Upper lobe of left lung (tissue), 6 donors: ENCODE data around the gene DDX59. TPM values are rescaled to one million over a fixed set of nuclear protein-coding genes. Genes with fewer than 3 reads are reported as not detected.

Experiments used
- ATAC-seq, 2 donors: fragments of 200-7000 bp; cut with Tn5 transposase; one replicate each; pipeline ENCODE4 v1.9.1; 2022; ENCODE audit warnings: mild to moderate bottlenecking in 2 of 2, moderate library complexity in 2 of 2; ENCODE audit not compliant: low FRiP score in 2 of 2
- DNase-seq, 2 donors: peaks; one replicate each; pipeline ENCODE4 v3.0.0-alpha.2; 2019 to 2020
- H3K27ac ChIP-seq, 4 donors: fragments of 200-600 bp; sonication (generic); one replicate each; pipeline ENCODE4 v1.5.1; 2016 to 2019
- H3K27me3 ChIP-seq, 4 donors: fragments of 200-600 bp; sonication (generic); one replicate each; pipeline ENCODE4 v1.5.1; 2017 to 2019
- H3K36me3 ChIP-seq, 4 donors: fragments of 200-600 bp; sonication (generic); one replicate each; pipeline ENCODE4 v1.5.1; 2016 to 2019
- H3K4me1 ChIP-seq, 4 donors: fragments of 200-600 bp; sonication (generic); one replicate each; pipeline ENCODE4 v1.5.1; 2018 to 2019
- H3K4me3 ChIP-seq, 4 donors: fragments of 200-600 bp; sonication (generic); one replicate each; pipeline ENCODE4 v1.5.1; 2017 to 2019; ENCODE audit warnings: mild to moderate bottlenecking in 2 of 4, moderate library complexity in 1 of 4
- H3K9me3 ChIP-seq, 4 donors: fragments of 200-600 bp; sonication (generic); one replicate each; pipeline ENCODE4 v1.5.1; 2018 to 2019
- CTCF ChIP-seq, 6 experiments: fragments of 450-650 bp in 4 of 6; fragments of 200-600 bp in 2 of 6; sonication (generic) in 2 of 6; IDR thresholded peaks; one replicate each; pipeline ENCODE4 v1.5.1; 2016 to 2019; ENCODE audit warnings: antibody characterized with exemption in 6 of 6
- EP300 ChIP-seq, 4 donors: sonication (generic); formaldehyde crosslinking; IDR thresholded peaks; one replicate each; pipeline ENCODE4 v1.5.1; 2017; ENCODE audit warnings: antibody characterized with exemption in 4 of 4, control low read depth in 2 of 4
- POLR2A ChIP-seq, 4 donors: fragments of 450-650 bp; IDR thresholded peaks; one replicate each; pipeline ENCODE4 v1.5.1; 2016 to 2017; ENCODE audit warnings: antibody characterized with exemption in 4 of 4, mild to moderate bottlenecking in 2 of 4
- POLR2AphosphoS5 ChIP-seq, 2 donors: sonication (generic); formaldehyde crosslinking; IDR thresholded peaks; one replicate each; pipeline ENCODE4 v1.5.1; 2017; ENCODE audit warnings: antibody characterized with exemption in 2 of 2
- WGBS, 2 donors: methylation state at CpG; one replicate each; pipeline ENCODE4 v1.1.5; 2017 to 2018; 5-methylcytosine and 5-hydroxymethylcytosine counted together
- total RNA-seq, 6 donors: library from RNA; depleted of rRNA in 4 of 6; stranded (reverse); fragments of >200 nt in 4 of 6; gene quantifications; one replicate each; pipeline versions ENCODE4 v1.1.0 to v1.2.1, GENCODE V29; 2016 to 2021
- donor health status: DM: no; HTN: no; CAD: no; lungs with moderate emphysema.
- donor health status: DM: no; HTN: yes; CAD: no; lungs with severe emphysema.

The DDX59 gene
- total RNA-seq, 6 donors from 2014 or later = 18.4 to 35.6 (median 22.5) TPM

DNA sequence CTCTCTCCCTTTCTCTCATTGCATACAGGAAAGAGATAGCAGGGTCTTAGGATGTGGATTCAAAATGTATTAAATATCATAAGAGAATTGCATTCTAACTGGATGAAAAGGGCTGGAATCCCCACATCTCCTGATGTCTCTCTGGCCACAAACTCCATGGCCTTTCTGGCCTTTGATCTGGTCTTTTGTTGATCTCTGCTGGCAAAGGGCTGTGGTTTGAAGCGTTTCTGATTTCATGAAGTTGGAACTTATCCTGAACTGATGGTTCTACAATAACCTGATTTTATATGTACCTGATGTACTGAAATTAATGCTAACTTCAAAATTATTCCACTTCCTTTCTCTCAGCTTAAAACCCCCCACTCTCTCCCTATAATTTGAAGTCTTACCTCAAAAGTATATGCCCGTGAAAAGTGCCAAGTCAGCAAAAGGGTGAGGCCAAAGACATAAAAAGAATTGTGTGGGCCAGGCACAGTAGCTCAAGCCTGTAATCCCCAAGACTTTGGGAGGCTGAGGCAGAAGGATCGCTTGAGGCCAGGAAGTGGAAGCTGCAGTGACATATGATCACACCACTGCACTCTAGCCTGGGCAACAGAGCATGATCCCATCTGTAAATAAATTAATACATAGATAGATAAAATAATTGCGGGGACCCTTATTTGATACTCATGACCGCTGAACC is 42.7 kb downstream of the DDX59 start:
- ATAC-seq (no peak), DNase-seq (no peak)
- 73 to 79% methylated on average over 5 of the region's 5 CpGs for WGBS, 2 donors
- Histone ChIP-seq H3K36me3 (no peaks in the 10 kb centered on the region), H3K4me3 (no peak overlapping the region), H3K27ac (no peak overlapping the region), H3K27me3 (no peaks in the 10 kb centered on the region), H3K9me3 (no peaks in the 10 kb centered on the region), H3K4me1 (no peaks in the 10 kb centered on the region)
- TF ChIP-seq POLR2A (IDR thresholded peaks at IDR 0.05) = no peak
- TF ChIP-seq EP300 (IDR thresholded peaks at IDR 0.05) = no peak
- TF ChIP-seq POLR2AphosphoS5 (IDR thresholded peaks at IDR 0.05) = no peak
- TF ChIP-seq CTCF (IDR thresholded peaks at IDR 0.05) = no peak

DNA sequence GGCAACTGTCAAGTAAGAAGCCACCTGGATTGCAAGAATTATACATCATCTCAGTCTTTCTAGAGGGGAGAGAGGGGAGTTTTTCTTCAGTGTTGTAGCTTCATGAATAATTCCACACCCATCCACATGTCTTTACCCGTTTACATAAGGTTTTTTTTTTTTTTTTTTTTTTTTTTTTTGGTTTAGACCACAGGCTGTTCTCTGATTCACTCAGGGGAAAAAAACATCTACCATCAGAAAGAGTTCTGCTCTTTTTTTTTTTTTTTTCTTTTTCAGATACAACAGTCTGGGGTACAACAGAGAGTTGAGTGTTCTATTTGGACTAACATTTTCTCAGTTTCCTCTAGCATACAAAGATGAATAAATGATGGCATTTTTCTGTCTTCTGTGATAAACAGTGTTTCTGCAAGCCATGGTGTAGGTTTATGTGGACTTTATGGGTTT is 44.3 kb downstream of the DDX59 start:
- DNase-seq (no peak), ATAC-seq (no peak)
- H3K4me1 ChIP-seq = peaks cover under 1 to 10% (median 6%) of the 10 kb centered on the region in 4 donors
- H3K9me3 ChIP-seq = no peaks in the 10 kb centered on the region
- no peak for TF ChIP-seq CTCF (IDR thresholded peaks at IDR 0.05)
- no peak for TF ChIP-seq EP300 (IDR thresholded peaks at IDR 0.05)
- no peak for TF ChIP-seq POLR2AphosphoS5 (IDR thresholded peaks at IDR 0.05)
- no peak for TF ChIP-seq POLR2A (IDR thresholded peaks at IDR 0.05)
- WGBS, 2 donors = 6 to 31% methylated on average over 1 of the region's 1 CpG
- H3K4me3 ChIP-seq = no peak overlapping the region
- H3K27me3 ChIP-seq = no peaks in the 10 kb centered on the region
- H3K36me3 ChIP-seq = no peaks in the 10 kb centered on the region
- no peak overlapping the region for H3K27ac ChIP-seq

DNA sequence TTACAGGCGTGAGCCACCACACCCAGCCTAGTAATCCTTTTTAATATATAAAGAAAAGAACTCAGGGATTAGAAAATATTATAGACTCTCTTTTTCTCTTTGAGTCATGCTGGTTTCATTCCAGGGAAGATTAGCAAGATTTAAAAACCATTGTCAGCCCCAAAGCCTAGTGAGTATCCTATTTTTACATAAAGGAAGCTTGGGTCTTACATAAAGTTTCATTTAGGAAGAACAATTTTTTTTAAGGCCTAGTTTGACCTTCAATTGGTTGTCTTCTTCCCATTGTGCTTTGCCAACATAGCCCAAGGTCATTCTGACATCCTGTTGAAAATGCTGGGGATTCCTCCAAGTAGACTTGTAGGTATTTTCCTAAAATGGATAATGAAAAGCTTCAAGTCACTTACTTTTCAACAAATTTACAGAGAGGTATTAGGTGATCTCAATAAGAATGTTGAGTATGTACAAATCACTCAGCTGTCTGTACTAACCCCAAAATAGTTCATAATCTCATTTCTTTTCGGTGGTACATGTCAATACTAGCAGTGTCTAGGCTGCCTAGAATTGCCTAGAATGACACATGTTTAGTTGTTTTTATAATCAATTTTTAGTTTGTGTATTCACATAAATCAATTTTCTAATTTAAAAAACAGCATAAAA is 44.9 kb downstream of the DDX59 start:
- Histone ChIP-seq H3K4me1 (peaks cover 4 to 14% (median 10%) of the 10 kb centered on the region in 4 donors), H3K4me3 (no peak overlapping the region), H3K27me3 (no peaks in the 10 kb centered on the region), H3K27ac (no peak overlapping the region), H3K9me3 (no peaks in the 10 kb centered on the region), H3K36me3 (no peaks in the 10 kb centered on the region)
- DNase-seq (no peak), ATAC-seq (no peak)
- WGBS, 2 donors = 86 to 91% methylated on average over 2 of the region's 2 CpGs
- TF ChIP-seq CTCF (IDR thresholded peaks at IDR 0.05) (no peak), POLR2AphosphoS5 (IDR thresholded peaks at IDR 0.05) (no peak), EP300 (IDR thresholded peaks at IDR 0.05) (no peak), POLR2A (IDR thresholded peaks at IDR 0.05) (no peak)

- H3K9me3 ChIP-seq = no peaks in the 10 kb centered on the region
- TF ChIP-seq CTCF (IDR thresholded peaks at IDR 0.05) = no peak
- peak in 1 of 4 donors; percentile 22 for TF ChIP-seq POLR2A (IDR thresholded peaks at IDR 0.05)
- TF ChIP-seq EP300 (IDR thresholded peaks at IDR 0.05) = no peak
- TF ChIP-seq POLR2AphosphoS5 (IDR thresholded peaks at IDR 0.05) = peak in 1 of 2 donors; percentile 65
- H3K36me3 ChIP-seq = no peaks in the 10 kb centered on the region
- peaks cover 4 to 16% (median 10%) of the 10 kb centered on the region in 4 donors for H3K4me1 ChIP-seq
- H3K4me3 ChIP-seq = peak within 1 kb of the TSS; percentile 62 to 78 (median 72)
- peak; percentile 99 to 100 for ATAC-seq
- H3K27ac ChIP-seq = peak within 1 kb of the TSS; percentile 59 to 84 (median 66)
- 1% methylated on average over 32 to 37 of the region's 59 CpGs for WGBS, 2 donors
- H3K27me3 ChIP-seq = no peaks in the 10 kb centered on the region
- DNase-seq = peak; percentile 96 to 97
Measured at GRCh38 chr1:200620273-200621131, 49.2 kb downstream of the DDX59 start, which contains the start of gene KIF14. KIF14 (minus strand) TSS chr1:200620751; CDS start chr1:200618723, 2,028 bp downstream.
